ENCODE data around the gene ASB3.

DNA sequence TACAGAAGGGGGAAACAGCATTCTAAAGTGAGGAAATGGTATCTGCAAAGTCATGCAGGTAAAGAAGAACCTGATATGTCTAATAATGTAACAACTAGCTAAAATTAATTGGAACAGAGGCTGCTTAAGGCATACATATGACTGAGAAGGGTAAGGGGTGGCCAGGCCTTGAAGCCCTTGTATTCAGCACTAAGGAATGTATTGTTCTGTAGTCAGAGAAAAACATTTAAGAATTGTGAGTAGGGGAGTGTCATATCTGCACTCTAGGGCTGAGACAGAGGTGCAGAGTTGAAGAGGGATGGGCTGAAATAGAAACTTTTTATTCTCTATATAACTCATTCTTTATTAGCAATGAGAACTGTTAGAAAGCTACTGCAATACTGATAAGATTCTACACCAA is 164.6 kb downstream of the ASB3 start:
- TF ChIP-seq CTCF (conservative IDR thresholded peaks at IDR 0.05; ENCODE audit: low read length) (no peak), EZH2phosphoT487 (IDR thresholded peaks at IDR 0.05; ENCODE audit: borderline replicate concordance) (no peak)
